HG03045 (cell line): ENCODE data around the gene GDF2.

Experiments
- ATAC-seq: cut with Tn5 transposase; IDR thresholded peaks from one replicate; pipeline ENCODE4 v1.9.1; 2021; ENCODE audit warnings: mild to moderate bottlenecking, moderate library complexity; ENCODE audit not compliant: unreplicated experiment

Gene GDF2

DNA sequence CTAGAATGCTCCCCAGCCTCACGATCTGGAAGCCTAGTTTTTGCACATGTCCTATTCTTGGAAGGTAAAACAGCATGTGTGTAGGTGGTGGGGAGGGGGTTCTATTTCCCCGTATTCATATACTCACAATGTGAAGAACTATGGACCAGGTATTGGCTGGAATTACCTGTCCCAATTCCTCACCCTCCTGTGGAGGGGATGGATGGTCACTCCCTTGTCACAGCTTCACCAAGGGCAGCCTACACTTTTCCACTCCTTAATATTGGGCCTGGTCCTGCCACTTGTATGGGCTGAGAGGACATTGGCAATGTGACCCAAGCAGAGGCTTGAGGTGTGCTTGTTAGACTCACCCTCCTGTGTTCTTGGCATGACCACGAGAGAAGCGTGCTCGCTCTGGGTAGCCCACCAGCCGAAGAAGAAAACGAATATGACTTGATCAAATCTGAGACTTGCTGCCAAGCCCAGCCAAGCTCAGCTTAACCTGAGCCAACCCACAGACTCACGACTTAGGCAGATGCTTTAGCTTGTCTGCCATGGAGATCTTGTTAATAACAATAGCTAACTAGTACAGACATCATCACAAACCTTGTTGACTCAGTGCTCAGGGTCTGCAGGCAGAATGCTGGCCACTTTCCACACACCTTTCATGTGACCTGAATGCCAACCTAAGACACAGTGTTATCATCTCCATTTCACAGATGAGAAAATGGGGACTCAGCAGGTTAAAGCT lies 44.6 kb downstream of the GDF2 start:
- ATAC-seq, result no peak

DNA sequence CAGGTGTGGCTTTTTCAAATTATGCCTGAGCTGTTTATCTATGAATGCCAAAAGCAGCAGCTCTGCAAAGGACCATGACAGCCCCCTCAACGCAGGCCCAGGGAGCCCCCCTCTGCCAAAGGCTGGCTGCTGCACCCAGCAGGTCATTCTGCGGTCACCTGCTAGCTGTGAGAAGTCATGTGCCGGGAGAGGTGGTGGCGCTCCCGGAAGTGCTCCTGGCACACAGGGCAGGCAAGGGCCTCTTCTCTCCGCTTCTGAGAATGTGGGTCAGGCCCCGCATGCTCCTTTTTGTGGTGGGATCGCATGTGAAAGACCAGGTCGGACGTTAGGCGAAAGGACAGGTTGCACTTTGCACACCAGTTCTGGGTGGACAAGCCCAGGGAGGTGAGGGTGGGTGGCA lies 45.4 kb downstream of the GDF2 start:
- no peak for ATAC-seq

DNA sequence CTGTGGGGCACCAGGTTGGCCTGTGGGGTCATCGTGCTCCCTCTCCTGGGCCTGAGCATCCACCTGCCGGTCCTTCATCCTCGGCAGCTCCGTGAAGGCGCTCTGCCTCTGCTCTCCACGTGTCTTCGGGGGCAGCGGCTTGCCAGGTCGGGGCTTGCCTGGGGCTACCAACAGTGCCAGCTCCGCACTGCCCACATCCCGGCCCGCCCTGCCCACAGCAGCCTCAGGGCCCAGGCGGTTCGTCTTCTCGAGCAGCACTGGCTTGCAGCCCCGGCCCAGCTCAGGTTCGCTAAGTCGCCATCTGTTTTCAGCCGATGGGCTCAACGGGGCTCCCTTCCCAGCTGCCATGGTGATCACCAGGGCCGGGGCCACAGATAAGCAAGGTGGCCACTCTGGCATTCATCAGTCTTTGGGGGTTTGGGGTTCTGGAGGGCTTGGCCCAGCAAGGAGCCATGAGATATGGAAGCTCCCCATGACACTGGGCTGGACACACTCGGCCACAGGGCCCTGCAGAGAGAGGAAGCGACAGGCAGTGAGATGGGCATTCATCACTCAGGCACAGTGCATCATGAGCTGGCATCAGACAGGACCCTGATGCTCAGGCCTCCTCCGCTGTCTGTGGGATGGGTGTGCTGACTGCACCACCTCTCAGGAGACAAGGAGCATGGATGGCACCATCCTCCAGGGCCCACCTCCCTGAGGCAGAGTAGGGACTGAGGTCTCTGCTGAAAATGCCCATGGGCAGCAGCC lies 46.4 kb downstream of the GDF2 start:
- no peak for ATAC-seq

DNA sequence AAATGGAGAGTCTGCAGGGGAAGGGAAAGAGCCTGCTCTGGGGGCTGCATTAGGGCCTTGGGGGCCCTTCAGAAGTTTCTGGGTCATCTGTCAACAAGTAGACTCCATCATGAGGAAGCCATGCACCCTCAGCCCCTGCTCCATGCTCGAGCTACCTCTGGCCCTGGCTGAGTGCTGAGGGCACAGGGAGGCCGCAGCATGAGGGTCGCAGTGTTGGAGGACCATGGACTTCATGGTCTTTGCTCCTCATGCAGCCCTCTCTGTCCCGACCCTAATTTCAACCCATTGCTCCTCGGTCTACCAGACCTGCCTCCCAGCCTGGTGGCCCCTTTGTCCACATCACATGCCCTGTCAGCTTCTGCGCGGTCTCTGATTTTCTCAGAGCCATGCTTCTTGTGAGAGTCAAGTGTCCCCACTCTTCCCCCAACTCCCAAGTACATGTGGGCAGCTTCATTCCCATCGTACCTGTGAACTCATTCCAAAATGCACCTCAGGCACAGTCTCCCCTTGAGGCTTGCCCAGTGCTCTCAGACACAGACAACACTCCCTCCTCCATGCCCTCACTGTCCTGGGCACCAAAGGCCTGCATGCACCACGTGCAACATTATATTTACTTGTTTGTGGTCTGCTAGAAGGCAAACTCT lies 47.1 kb downstream of the GDF2 start:
- ATAC-seq, result no peak

DNA sequence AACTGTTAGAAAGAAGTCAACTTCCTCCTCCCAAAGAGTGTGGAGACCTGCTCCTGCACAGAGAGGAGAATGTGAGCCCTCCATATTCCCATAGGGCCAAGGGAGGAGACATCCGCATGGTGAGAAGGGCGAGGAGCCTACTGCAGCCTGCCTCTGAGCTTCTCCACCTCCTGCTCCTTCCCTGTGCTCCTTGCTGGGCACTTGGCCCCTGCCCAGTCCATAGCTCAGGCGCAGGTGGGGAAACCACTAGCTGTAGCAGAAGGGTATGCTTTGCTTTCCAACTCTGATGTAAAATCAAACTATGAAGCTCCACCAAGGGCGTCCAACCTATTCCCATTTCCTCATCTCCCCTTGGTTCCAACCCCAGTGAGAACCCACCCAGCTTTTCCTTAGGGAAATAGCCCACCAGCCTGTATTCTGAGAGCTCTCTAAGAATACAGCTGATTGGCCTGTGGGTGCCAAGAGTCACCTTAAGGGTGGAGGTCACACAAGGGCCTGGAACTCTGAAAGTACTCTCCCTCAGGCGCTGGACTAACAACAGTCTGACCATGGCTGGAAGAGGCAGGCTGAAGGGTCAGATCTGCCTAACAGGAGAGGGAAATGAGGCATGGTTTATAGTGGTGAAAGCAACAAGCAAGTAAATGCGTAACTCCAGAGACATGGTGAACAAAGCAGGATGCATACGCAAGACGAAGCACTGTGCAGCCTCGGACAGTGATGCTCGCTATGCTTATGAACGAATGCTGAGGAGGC lies 47.9 kb downstream of the GDF2 start:
- no peak for ATAC-seq

DNA sequence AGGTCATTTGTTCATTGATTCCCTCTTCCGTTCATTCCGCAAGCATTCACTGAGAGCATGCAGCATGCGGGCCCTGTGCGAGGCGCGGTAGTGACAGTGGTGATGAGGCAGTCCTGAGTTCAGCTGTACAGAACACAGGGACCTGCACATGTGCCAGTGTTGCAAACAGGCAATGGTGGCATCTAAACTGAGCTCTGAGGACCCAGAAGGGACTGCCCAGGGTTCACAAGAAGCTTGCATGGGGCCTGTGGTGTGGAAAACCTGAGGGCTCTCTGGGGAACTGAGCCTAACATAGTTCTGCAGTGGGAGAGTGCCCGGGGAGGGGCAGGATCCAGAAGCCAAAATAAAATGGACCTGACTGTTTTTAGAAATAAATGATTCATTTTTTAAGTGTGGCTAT lies 48.6 kb downstream of the GDF2 start:
- ATAC-seq, result no peak

DNA sequence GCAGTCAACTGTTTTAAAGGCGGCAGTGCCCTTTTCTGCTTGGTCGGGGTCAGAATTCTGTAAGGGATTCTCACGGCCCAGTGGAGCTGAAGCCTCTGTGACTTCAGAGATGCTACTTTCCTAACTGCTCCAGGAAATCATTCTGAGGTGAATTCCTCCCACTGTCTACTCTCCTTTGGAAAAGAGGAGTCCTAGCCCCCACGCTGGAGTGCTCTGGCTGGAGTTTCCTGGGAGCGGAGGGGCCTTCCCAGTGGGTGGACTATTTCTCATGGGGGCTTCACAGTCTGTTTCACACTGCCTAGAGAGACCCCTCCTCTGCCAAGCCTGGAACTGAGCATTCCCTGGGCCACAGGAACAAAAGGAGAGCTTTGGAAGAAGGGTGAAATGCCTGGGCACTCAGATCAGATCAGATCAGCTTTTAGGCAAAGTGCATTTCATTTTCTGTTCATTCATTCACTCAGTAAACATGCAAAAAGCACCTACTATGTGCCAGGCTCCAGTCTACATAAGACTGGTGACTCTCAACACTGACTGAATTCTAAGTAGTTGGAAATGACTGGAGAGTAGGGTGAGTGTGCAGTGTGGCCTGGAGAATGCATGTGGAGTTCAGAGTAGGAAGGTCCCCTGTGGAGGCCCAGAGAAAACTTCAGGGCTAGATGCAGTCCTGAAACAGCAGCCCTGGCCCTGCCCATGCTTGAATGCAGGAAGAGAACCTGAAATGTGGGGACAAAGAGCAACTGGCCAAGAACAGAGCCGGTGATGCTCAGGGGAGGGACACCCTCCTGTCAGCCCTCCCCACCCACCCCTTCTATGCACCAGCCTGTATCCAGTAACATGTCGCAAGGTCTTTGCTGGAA lies 49.6 kb downstream of the GDF2 start:
- no peak for ATAC-seq

DNA sequence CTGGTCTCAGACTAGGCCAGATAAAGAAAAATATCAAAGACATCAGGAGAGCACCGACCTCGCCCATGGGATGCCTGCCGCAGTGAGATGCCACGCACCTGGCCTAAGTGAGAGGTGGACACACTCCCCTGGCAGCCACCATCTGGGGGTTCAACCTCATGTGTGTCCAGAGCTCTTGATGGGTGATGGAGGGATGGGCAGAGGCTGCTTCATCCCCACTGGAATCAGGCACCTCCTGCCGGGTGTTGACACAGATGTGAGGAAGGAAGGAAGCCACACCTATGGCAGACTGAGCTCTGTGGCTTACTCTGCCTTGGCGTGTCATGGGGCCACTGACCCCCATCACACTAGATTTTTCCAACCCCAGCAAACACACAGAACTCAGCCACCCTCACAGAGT lies 50.5 kb downstream of the GDF2 start:
- ATAC-seq, result no peak

DNA sequence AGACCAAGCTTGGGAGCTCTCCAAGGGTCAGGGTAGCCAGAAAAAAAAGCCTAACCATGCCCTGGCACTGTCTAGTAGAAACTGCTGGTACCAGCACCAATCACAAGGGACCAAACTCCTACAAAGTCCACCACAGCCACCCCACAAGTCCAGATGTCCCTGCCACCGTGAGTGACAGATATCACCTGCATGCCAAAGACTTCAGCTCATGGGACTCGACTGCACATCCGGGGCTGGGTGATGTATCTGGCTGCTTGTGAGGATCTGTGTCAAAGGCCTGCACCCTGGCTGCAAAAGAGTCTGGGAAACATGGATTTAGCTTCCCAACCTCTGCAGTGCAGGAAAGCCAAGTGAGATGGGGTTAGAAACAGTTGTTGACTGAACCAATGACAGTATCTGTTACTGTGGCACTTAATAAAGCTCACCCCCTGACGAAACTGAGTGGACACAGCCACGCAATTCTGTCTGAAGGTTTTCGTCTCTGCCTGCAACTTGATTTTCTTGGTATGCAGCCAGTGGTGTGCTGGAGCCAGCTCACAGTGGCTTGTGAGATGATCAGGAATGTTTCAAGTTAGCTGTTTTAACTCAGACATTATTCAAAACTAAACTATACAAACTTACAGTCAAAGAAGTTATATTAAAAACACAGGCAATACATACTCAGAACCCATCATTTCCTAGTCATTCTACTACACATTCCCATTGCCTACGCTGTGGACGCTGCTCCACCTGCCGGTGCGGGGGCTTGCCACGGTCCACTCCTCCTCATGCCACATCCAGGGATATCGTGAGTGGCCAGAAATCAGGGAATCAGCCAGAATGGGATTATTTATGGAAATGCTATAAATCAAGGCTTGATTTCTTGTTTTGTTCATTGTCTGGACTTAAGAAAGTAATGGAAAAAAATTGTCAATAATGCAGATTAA lies 52.6 kb downstream of the GDF2 start:
- no peak for ATAC-seq

DNA sequence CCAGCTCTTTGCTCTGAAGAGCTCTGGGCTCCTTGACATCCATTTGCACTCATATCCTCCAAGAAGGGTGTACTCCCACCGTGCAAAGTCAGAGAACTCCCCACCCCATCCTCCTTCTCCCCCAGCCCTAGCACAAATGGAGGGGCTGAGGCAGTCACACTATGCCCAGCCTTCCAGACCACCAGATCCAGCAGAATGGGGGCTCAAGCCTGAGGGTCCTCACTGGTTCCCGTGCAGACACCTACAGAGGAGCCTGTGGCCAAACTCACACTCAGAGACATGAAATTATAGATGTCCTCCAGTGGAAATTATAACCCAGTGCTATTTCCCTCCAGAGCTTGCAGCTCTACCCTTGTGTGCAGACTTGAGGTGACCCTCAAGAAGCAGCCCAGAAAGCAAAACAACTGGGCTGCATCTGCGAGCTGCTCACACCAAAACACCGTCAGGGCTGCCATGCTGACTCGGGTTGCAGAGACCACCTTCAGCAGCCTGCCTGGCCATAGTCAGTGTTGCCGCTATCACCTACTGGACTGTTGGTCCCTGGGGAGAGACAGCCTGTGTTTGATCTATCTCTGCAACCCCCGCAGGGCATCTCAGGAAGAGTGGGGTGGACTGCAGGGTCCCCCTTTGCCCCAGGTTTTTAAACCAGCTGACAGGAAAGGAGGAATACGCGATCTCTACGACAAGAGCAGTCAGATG lies 54.4 kb downstream of the GDF2 start:
- no peak for ATAC-seq
